GM18909 (cell line): Measurements from ENCODE around the gene YPEL2.

Experiments
- ATAC-seq: cut with Tn5 transposase; IDR thresholded peaks from one replicate; pipeline ENCODE4 v1.9.1; 2021; ENCODE audit warnings: mild to moderate bottlenecking; ENCODE audit not compliant: unreplicated experiment, poor library complexity

Gene YPEL2

DNA sequence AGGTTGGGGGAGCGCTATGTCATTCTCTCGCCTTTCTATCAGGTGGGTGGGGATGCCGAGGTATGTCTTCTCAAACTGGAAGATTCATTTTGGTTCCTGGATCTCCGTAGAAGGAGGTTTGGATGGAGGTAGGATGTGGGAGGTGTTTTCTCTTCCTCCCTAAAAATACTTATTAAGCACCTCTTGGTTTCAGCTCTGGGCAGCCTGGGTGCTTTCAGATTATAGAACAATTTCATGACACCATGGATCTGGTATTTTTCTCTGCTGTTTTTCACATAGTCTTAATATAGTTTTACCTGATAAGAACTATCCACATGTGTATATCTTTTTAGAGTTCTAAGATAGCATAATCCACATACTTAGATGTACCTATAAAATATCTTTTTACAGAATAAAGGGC is 92.9 kb downstream of the YPEL2 start:
- ATAC-seq: no peak

DNA sequence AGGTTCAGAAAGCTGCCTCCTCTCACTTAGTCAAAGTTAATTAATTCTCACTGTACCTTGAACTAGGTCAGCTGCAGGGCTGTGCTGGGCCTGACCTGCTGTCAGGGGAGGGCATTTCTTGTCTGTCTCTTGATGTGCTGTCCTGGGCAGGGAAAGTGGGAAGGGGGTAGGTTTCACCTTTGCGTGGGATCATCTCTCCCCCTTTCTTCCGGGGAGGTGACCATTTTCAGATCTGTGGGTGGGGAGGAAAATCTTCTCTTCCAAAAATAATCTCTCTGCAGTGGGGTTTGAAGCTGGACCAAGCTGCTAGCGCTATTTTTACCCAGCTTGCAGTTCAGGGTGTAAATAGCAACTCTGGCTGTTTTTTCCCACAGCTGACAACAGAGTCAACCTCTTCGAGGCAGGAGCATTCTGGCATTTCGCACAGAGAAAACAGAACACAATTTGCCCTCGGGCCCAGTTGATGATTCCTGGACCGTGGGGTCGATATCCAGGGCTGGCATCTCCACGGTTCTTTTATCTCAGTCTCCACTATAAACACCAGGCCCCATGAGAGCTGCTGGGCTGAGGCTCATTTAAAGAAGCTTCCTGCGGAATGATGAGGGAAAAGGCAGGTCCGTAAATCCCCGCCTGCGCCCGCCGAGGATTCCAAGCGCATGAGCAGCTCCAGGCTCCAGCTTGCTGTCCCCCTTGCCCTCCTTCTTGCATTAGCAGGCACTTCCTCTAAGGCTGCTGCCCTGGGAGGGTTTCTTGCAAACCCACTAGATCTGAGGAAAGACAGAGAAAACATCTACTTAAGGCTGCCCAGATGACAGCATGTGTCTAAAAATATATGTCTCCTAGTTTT is 93.9 kb downstream of the YPEL2 start:
- no peak for ATAC-seq

DNA sequence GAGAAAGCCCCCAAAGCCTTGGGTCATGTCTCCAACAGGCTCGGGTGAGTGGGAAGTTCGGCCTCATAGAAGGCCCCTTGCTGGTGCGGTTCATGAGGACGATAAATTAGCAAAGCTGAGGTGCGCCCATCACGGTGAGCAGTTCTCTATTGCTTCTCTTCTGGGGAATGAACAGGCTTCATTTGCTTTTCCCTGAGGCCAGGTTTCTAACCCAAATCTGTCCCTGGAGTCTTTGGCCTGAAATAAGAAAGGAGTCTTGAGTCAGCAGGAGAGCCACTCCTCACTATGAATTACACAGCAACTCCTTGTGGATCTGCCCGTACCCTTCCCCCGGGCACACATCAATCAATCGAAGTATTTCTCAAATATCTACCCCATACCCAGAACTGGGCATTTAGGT is 94.6 kb downstream of the YPEL2 start:
- ATAC-seq: no peak

DNA sequence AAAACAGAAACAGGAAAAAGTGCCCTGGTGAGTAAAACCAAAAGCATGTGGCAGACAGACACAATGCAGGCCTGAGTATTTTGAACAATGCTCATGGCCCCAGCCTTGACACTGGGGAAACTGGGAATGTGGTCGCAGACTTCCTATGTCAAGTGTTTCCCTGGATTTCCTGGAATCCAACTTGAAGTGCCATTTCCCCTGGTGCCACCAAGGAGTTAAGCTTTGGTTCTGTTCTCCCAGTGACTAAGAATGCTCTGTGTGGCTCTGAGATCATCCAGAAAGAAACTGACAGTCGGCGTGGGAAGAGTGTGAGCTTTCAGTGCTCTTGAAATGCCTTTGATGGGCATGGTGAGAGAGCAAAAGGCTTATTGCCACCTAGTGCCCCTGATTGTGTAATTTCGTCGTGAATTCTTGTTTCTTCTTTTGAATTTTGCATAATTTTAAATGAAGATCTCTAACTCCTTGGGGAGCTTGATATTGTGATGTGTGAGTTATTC is 96.0 kb downstream of the YPEL2 start:
- no peak for ATAC-seq

DNA sequence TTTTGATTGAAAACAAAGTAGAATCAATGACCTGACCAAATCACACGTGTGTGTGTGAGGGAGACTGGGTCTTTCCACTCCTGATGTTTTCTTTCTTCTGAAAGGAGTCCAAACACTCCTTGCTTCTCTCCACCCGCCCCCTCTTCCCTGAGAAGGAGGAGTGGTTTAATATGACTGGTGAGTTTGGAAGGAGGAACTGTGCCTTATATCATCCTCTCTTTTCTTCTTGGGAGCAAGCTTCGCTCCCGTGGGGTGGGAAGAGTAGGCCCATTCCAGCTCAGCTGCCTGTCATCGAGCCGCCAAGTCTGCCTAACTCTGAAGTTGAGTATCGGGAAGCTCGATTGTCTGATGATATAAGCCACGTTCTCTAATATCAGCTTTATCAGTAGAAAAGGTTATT is 96.5 kb downstream of the YPEL2 start:
- no peak for ATAC-seq

DNA sequence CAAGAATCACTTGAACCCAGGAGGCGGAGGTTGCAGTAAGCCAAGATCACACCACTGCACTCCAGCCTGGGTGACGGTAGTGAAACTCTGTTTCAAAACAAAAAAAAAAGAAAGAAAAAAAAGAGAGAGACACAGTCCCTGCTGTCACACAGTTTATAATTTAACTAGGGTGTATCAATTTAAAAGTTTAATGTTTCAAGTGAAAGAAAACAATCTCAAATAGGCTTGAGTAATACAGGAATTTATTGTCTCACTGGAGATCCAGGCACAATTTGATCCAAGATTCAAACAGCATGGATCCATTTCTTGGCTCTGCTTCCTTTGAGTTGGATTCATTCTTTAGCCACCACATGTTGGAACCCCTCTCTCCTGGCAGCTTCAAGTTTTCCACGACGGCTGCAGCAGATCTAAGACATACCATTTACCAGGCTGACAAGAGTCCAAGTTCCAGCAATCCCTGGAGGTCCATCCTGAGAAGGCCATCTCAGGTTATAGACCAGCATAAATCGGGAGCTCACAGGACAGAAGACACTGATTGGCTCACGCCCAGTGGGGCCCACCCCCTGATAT is 97.5 kb downstream of the YPEL2 start:
- ATAC-seq: no peak

DNA sequence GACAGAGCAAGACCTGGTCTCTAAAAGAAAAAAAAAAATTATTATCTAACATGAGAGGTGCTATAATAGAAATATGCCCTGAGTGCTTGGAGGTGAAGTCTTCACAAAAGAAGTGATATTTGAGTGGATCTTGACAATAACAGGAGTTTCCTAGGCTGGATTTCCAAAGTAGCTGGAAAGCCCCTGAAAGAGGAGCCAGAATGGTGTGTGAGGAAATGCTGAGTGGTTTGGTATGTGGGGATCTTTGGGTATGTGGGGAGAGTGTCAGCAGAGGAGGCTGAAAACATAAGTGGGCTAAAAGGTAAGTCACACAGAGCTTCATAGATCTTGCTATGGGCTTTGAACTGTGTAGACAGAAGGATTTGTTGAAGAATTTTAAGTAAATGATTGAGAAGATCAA is 100.1 kb downstream of the YPEL2 start:
- no peak for ATAC-seq

DNA sequence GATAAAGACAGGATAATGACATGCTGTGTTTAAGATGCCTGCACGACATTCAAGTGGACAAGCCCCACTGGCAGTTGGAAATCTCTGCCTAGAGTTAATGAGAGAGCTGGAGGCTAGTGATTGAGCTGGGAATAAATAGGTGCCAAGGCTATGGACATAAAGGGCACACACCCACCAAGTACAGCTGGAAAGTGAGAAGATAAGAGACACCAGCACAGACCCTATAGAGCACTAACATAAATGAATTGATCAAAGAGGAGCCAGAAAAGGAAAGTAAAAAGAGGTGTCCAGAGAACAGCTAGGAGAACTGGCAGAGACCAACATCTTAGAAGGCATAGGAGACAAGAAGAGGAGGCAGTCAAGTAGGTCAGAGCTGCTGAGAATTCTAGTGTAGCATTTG is 101.2 kb downstream of the YPEL2 start:
- ATAC-seq: no peak

DNA sequence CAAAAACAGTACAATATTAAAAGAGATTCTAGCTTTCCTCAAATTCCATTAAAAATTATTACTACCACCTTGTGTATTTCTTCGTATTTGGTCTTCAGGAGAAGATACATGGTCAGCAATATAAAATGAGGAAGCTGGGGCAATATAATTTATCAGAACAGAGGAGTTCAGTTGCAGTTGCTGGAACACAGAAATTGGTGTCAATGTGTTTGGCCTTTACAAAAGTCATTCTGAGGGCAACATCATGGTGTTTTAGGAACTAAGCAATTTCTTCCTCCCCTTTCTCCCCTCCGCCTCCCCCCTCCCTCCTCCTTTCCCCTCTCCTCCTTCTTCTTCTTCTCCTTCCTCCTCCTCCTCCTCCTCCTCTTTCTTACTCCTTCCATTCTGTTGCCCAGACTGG is 102.1 kb downstream of the YPEL2 start:
- no peak for ATAC-seq

DNA sequence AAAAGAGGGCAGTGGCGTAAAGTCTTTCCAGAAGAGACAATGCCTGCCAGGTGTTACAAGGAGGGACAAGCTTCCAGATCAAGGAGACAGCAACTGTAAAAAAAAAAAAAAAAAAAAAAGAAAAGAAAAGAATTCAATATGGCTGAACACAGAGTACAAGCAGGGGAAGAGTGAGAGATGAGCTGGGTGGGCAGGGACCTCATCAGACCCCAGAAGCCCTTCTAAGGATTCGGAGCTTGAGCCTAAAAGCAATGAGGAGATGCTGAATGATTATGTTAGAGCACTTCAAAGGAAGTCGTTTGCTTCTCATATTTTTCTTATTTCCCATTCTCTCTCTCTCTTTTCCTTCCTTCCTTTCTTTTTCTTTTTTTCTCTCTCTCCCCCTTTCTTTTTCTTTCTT is 103.0 kb downstream of the YPEL2 start:
- ATAC-seq: no peak

DNA sequence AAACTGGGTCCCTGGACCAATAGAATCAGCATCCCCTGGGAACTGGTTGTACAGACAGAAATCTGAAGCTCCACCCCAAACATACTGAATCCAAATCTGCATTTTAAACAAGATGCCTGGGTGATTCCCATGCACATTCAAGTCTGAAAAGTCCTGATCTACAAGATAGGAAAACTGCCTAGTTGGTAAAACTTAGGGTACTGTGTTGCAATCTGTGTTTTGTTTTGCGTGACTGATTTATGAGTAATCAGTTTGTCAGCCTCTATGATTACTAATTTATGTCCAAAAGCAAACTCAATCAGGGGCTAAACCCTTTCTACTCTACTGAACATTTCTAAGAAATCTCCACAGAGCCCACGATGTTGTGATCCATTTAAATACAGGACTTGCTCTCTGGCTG is 103.8 kb downstream of the YPEL2 start:
- ATAC-seq: no peak

DNA sequence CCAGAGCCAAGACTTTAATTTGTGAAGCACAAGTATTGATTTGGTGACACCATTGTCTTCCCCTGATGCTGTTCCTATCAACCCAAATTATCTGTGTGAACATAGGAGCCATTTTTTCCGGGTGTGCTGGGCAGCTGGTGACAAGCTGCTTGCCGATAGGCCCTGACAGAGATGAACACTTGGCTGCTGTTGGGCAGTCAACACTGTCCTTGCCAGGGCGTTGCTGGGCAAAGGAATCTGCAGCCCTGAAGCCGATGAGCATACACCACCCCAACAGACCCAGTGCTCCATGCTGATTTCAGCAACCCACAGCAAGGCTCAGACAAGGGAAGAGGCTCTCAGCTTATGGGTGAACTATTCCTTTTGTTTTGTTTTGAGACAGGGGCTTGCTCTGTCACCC is 105.4 kb downstream of the YPEL2 start:
- ATAC-seq: no peak

DNA sequence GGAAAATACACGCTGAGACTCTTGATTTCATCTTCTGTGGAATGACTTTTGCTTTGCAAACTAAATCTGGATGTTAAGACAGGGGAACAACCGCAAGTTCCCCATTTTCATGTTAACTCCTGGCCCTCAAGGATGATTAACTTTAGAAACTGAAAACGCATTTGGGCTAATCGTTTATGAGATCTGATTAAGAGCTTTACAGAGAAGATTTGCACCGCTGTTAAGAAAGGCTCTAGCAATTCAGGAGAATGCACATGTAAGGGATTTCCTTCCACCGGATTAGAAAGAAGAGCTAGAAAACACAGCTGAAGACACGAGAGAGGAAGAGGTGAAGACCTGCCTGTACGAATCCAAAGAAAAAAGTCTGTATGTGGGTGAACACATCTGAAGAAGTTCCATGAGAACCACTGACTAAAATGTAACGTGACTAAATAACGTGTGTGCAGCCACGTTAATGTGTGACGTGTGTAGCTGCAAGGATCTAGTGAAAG is 106.4 kb downstream of the YPEL2 start:
- no peak for ATAC-seq

DNA sequence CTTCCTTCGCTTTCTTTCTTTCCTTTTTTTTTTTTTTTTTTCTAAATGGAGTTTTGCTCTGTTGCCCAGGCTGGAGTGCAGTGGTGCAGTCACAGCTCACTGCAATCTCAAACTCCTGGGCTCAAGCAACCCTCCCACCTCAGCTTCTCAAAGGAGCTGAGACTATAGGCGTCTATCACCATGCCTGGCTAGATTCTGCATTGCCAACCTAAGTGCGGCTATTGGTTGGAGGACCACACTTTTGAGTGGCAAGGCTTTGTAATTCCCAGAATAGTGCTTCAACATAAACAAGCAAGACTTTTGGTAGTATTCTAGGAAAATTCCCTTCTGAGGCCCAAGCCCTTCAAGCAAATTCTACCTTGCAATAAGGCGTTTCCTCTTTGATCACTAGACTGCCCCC is 107.8 kb downstream of the YPEL2 start:
- no peak for ATAC-seq

DNA sequence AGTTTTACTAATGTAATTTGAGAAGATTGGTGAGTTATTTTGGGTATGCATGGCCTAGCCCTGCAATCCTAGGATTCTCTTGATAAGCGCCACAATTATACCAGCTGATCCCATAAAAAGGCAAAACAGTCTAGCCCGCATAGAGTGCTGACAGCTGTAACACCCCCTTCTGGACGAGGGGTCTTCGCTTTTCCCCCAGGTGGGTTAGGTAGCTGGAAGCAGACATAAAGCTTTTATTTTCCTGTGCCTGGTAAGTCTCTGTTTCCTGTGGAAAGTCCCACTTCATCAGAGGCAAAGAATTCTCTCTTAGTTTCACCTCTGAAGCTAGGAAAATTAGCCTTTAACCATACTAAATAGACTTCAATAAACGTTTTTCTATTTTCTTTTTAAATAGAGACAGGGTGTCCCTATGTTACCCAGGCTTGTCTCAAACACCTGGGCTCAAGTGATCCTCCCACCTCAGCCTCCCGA is 108.3 kb downstream of the YPEL2 start:
- ATAC-seq: no peak

DNA sequence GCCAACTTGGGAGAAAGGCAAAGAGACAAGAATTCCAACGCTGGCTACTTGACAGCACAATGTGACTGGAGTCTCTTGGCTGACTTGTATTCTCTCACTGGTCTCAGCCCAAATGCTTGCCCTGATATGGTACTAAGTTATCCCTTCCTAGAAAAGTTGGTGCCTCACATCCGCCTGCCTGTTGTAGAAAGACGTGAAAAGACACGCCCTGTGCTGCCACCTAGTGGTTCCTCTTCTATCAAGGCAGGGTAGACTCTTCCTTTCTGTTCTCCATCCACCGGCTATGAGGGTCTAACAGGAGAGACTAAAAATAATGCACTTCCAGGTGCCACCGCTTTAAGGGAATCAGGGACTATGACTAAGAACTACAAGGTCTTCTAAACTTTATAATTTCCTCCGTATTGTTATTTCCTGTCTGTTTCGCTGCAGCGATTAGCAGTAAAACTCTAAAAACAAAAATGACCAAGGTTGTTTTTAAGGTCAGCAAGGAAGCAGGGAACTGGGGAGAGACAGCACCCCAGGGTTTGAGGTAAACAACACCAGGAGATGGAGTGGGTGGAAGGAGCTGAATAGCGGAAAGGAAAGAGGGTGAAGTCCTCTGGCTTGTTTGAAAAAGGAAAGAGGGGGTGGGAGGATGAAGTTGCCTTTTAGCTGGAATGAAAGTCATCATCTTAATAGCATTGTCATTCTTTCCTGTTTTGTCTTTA is 109.5 kb downstream of the YPEL2 start:
- ATAC-seq: peak; percentile 67

DNA sequence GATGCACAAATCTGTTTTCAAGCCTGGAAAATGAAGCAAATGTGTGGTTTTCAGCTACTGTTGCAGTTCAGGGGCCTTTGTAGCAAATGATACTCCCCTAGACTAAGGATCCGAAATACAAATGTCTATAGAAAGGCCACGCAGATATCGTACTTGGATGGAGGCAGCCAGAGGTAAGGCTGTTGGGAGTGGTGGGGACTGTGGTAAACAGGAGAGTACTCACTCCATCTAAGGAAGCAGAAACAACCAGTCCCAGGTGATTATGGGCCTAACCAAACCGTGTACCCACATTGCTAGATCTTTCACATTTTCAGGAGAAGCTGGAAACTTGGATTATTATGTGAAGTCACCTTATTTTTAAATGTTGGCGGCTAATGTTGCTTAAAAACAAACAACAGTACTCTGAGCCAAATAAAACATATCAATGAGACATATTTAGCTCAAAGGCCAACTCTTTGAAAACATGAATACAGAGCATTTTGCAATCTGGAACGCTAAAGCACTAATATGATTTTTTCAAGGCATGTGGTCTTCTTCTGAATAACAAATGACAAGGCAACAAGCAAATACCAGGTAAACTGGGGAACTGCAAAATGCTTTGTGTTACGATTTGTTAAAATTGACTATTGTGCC is 110.1 kb downstream of the YPEL2 start:
- no peak for ATAC-seq

DNA sequence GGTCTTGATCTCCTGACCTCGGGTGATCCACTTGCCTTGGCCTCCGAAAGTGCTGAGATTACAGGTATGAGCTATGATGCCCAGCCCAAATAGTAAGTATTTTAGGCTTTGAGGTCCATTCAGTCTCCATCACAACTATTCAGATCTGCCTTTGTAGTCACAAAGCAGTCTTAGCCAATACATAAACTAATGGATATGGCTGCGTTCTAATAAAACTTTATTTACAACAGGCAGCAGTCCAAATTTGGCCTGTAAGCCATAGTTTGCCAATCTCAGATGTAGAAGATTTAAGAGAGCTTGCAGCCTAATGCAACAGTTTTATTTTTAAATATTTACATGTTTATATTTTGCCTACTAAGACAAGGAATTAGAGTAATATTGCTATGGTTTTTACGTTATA is 111.7 kb downstream of the YPEL2 start:
- ATAC-seq: no peak
